ENCODE measurements around the gene UGT1A4. TPM values are rescaled to one million over a fixed set of nuclear protein-coding genes. Genes with fewer than 3 reads are reported as not detected.

UGT1A4 gene
- total RNA-seq, 1 experiment from 2014 or later = not detected

GRCh38 chr2:233780771-233781170 is 62.2 kb downstream of the UGT1A4 start:
- no peaks in the 10 kb centered on the region for H3K4me1 Mint-ChIP-seq
- Histone ChIP-seq H3K18ac (ENCODE audit: insufficient read length, low read depth, low read length) (no peak overlapping the region), H3T11ph (ENCODE audit: low read length) (no peak overlapping the region), H2AK5ac (ENCODE audit: insufficient read length, low read length) (no peak overlapping the region), H4K8ac (replicated peaks; ENCODE audit: insufficient read length, low read depth, low read length) (no peak overlapping the region), H3K79me1 (ENCODE audit: insufficient read depth, low read depth, low read length, poor library complexity, severe bottlenecking) (no peaks in the 10 kb centered on the region), H3K27me3 (ENCODE audit: insufficient read depth, low read length) (no peaks in the 10 kb centered on the region), H3K27ac (ENCODE audit: insufficient read length, low read depth, low read length) (no peak overlapping the region), H2AFZ (ENCODE audit: low read length) (no peak overlapping the region), H3K4me1 (ENCODE audit: insufficient read depth, low read length) (no peaks in the 10 kb centered on the region), H4K5ac (ENCODE audit: insufficient read length, low read depth, low read length) (no peak overlapping the region), H2BK15ac (ENCODE audit: low read depth, low read length) (no peak overlapping the region), H3K4ac (ENCODE audit: low read depth, low read length) (no peak overlapping the region), H3K9ac (ENCODE audit: extremely low read depth, insufficient read length, low read length) (no peak overlapping the region), H3K23me2 (ENCODE audit: insufficient read length, low read depth, low read length, poor library complexity, severe bottlenecking) (no peaks in the 10 kb centered on the region), H4K20me1 (ENCODE audit: control insufficient read depth, insufficient read depth, insufficient read length) (no peaks in the 10 kb centered on the region), H2BK120ac (ENCODE audit: low read depth, low read length, poor library complexity, severe bottlenecking) (no peak overlapping the region), H4K91ac (ENCODE audit: insufficient read length, low read depth, low read length) (no peak overlapping the region), H2BK5ac (ENCODE audit: insufficient read length, low read length) (no peak overlapping the region), H3K14ac (ENCODE audit: insufficient read depth, low read length) (no peak overlapping the region), H3K9me3 (ENCODE audit: control insufficient read depth, low read depth, low read length) (peaks cover 4% of the 10 kb centered on the region), H3K56ac (ENCODE audit: insufficient read length, low read depth, low read length) (no peak overlapping the region), H3K79me2 (ENCODE audit: insufficient read depth, low read length) (no peaks in the 10 kb centered on the region), H2BK20ac (ENCODE audit: low read depth, low read length, poor library complexity, severe bottlenecking) (no peak overlapping the region), H3K4me2 (ENCODE audit: insufficient read depth, insufficient read length, low read length) (no peak overlapping the region), H2BK12ac (ENCODE audit: insufficient read length, low read depth, low read length) (no peak overlapping the region), H3K23ac (ENCODE audit: insufficient read length, low read depth, low read length) (no peak overlapping the region)
- no peak for DNase-seq
- H3K36me3 Mint-ChIP-seq (ENCODE audit: insufficient read depth in 1 of 3, low read depth in 3 of 3) = peaks cover 1 to 4% (median 1%) of the 10 kb centered on the region in 3 experiments; a peak in 4 of 7 replicates
- H3K9me3 Mint-ChIP-seq = peaks cover 13 to 22% of the 10 kb centered on the region in 2 experiments; a peak in 4 of 5 replicates
- peaks cover 12% of the 10 kb centered on the region; the same call in 1 of the 2 replicates for H3K27me3 Mint-ChIP-seq (ENCODE audit: low read depth)
- no peak overlapping the region for H3K27ac Mint-ChIP-seq
- no peak overlapping the region for H3K4me3 Mint-ChIP-seq
- 100% methylated on average over 1 of the region's 4 CpGs for WGBS (ENCODE audit: extremely low coverage, insufficient read length, low lambda C conversion rate)
- no peak for TF ChIP-seq CTCF (conservative IDR thresholded peaks at IDR 0.05)
